ENCODE data around the gene NKX1-2.

Gene NKX1-2

DNA sequence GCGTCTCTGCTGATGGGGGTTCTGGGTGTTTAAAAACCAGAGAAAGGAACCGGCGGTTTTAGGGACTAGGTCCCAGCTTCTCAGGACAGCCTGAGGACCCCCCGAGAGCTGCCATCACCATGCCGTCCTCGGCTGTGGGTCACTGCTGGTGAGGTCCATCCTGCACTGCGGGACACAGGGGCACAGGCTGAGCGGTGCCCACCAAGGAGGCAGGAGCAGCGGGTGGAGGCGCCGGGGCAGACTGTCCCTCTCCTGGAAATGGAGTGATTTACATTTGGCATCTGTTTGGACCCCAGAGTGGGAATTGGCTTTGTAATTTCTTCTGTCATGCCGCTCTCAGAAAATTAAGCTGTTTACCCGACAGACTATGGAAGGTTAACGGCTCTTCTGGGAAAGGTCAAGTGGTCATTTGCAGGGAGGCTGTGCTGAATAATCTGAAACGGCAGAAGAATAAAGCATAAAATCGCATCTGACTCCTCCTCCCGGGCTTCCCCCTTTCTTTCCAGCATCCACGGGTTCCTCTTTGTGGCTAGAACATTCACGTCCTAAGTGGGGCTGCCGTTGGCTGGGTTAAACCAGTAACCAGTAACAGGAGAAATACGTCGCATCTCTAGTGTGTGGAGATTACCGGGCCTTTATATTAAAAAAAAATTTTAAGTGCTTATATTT, 43.5 kb upstream of the NKX1-2 start:
- H3K79me1 ChIP-seq (ENCODE audit: low read depth, low read length), result no peaks in the 10 kb centered on the region
- no peak overlapping the region for H4K91ac ChIP-seq (ENCODE audit: low read depth, low read length, poor library complexity)
- H3K27me3 ChIP-seq (ENCODE audit: control insufficient read depth in 3 of 3, insufficient read depth in 3 of 3, low read depth in 1 of 3, low read length in 3 of 3), result peaks cover 0 to 2% (median 0%) of the 10 kb centered on the region in 3 experiments
- no peak for DNase-seq (ENCODE audit: low spot score)
- H3K4me1 ChIP-seq (ENCODE audit: control insufficient read depth in 2 of 2, insufficient read depth in 1 of 2, low read depth in 1 of 2, low read length in 2 of 2), result peaks cover 9 to 14% of the 10 kb centered on the region in 2 donors
- H3K14ac ChIP-seq (ENCODE audit: low read length), result no peak overlapping the region
- no peak overlapping the region for H3K4me2 ChIP-seq (ENCODE audit: insufficient read depth, low read length, poor library complexity, severe bottlenecking)
- H3K18ac ChIP-seq (ENCODE audit: low read length), result no peak overlapping the region
- H3K27ac ChIP-seq (replicated peaks; ENCODE audit: low read length), result no peak overlapping the region
- H3K9ac ChIP-seq (ENCODE audit: low read depth, low read length, poor library complexity), result no peak overlapping the region
- no peak overlapping the region for H4K8ac ChIP-seq (ENCODE audit: low read depth, low read length)
- H2BK15ac ChIP-seq (ENCODE audit: low read length), result no peak overlapping the region
- no peak overlapping the region for H2BK120ac ChIP-seq (ENCODE audit: low read depth, low read length)
- WGBS, 2 donors (ENCODE audit: extremely low coverage in 2 of 2, insufficient read length in 2 of 2, insufficient replicate concordance in 1 of 2), result no CpG with 5 or more reads among the region's 23 CpGs
- H2BK5ac ChIP-seq (ENCODE audit: low read length), result no peak overlapping the region
- no peak overlapping the region for H3K23ac ChIP-seq (ENCODE audit: low read depth, low read length, poor library complexity)
- no peak overlapping the region for H3K4ac ChIP-seq (ENCODE audit: low read length)
- peaks cover 0 to 2% of the 10 kb centered on the region in 2 donors for H3K36me3 ChIP-seq (replicated peaks in 1 of 2; ENCODE audit: control insufficient read depth in 2 of 2, insufficient read depth in 2 of 2, low read length in 2 of 2)
- H3K9me3 ChIP-seq (replicated peaks in 1 of 2; ENCODE audit: control insufficient read depth in 2 of 2, insufficient read depth in 1 of 2, low read depth in 1 of 2, low read length in 2 of 2), result peaks cover 0 to 2% of the 10 kb centered on the region in 2 donors
- H2AFZ ChIP-seq (ENCODE audit: low read length), result peak overlapping the region; percentile 71
- H2AK5ac ChIP-seq (ENCODE audit: low read depth, low read length), result no peak overlapping the region
- no peak overlapping the region for H2BK12ac ChIP-seq (ENCODE audit: low read length)
- H3K4me3 ChIP-seq (ENCODE audit: low read length in 2 of 2), result no peak overlapping the region

DNA sequence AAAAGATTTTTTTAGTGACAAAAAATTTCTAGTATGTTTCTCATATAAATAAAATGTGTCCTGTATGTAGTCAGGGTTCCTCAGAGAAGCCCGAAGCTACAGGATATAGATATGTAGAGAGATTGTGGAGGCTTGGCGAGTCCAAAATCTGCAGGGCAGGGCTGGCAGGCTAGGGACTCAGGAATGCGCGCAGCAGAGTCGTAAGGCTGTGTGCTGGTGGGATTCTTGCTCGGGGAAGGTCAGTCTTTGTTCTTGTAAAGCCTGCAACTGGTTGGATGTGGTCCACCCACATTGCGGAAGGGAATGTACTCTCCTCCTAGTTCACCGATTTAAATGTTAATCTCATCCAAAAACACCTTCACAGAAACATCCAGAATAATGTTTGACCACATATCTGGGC, 42.4 kb upstream of the NKX1-2 start:
- Histone ChIP-seq H3K4me1 (ENCODE audit: control insufficient read depth in 2 of 2, insufficient read depth in 1 of 2, low read depth in 1 of 2, low read length in 2 of 2) (peaks cover 6 to 14% of the 10 kb centered on the region in 2 donors), H3K4me2 (ENCODE audit: insufficient read depth, low read length, poor library complexity, severe bottlenecking) (no peak overlapping the region), H2BK15ac (ENCODE audit: low read length) (no peak overlapping the region), H3K18ac (ENCODE audit: low read length) (no peak overlapping the region), H3K14ac (ENCODE audit: low read length) (no peak overlapping the region), H3K36me3 (replicated peaks in 1 of 2; ENCODE audit: control insufficient read depth in 2 of 2, insufficient read depth in 2 of 2, low read length in 2 of 2) (peaks cover 0 to 2% of the 10 kb centered on the region in 2 donors), H3K4ac (ENCODE audit: low read length) (no peak overlapping the region), H3K27me3 (ENCODE audit: control insufficient read depth in 3 of 3, insufficient read depth in 3 of 3, low read depth in 1 of 3, low read length in 3 of 3) (peaks cover 0 to 2% (median 0%) of the 10 kb centered on the region in 3 experiments), H2BK12ac (ENCODE audit: low read length) (no peak overlapping the region), H3K79me1 (ENCODE audit: low read depth, low read length) (no peaks in the 10 kb centered on the region), H2AK5ac (ENCODE audit: low read depth, low read length) (no peak overlapping the region), H3K9me3 (replicated peaks in 1 of 2; ENCODE audit: control insufficient read depth in 2 of 2, insufficient read depth in 1 of 2, low read depth in 1 of 2, low read length in 2 of 2) (peaks cover 2% of the 10 kb centered on the region in 2 donors), H2BK5ac (ENCODE audit: low read length) (no peak overlapping the region), H4K91ac (ENCODE audit: low read depth, low read length, poor library complexity) (no peak overlapping the region), H3K9ac (ENCODE audit: low read depth, low read length, poor library complexity) (no peak overlapping the region), H3K23ac (ENCODE audit: low read depth, low read length, poor library complexity) (no peak overlapping the region), H4K8ac (ENCODE audit: low read depth, low read length) (no peak overlapping the region), H2AFZ (ENCODE audit: low read length) (no peak overlapping the region), H3K27ac (replicated peaks; ENCODE audit: low read length) (no peak overlapping the region), H3K4me3 (ENCODE audit: low read length in 2 of 2) (no peak overlapping the region), H2BK120ac (ENCODE audit: low read depth, low read length) (no peak overlapping the region)
- DNase-seq (ENCODE audit: low spot score), result no peak
- WGBS, 2 donors (ENCODE audit: extremely low coverage in 2 of 2, insufficient read length in 2 of 2, insufficient replicate concordance in 1 of 2), result no CpG with 5 or more reads among the region's 8 CpGs

DNA sequence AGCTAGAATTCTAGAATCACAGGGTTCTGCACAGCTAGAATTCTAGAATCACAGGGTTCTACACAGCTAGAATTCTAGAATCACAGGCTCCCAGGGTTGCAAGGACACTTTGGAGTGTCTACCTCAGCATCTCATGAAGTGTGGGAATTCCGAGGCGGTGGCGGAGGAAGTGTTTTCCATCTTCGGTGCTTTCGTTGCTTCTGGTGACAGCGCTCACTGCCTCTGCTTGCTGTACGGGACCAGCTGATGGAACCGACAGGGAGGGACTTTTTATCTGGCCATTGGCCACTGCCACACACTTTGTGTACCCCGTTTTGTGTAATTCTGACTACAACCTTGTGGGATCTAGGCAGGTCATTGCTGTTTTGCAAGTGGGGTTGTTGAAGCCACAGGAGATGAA, 41.3 kb upstream of the NKX1-2 start:
- peaks cover 0 to 2% of the 10 kb centered on the region in 2 donors for H3K36me3 ChIP-seq (replicated peaks in 1 of 2; ENCODE audit: control insufficient read depth in 2 of 2, insufficient read depth in 2 of 2, low read length in 2 of 2)
- no peak overlapping the region for H2BK120ac ChIP-seq (ENCODE audit: low read depth, low read length)
- H3K4ac ChIP-seq (ENCODE audit: low read length), result no peak overlapping the region
- peaks cover 1 to 14% of the 10 kb centered on the region in 2 donors for H3K4me1 ChIP-seq (ENCODE audit: control insufficient read depth in 2 of 2, insufficient read depth in 1 of 2, low read depth in 1 of 2, low read length in 2 of 2)
- DNase-seq (ENCODE audit: low spot score), result no peak
- no peak overlapping the region for H3K14ac ChIP-seq (ENCODE audit: low read length)
- no peak overlapping the region for H2BK15ac ChIP-seq (ENCODE audit: low read length)
- H3K27ac ChIP-seq (replicated peaks; ENCODE audit: low read length), result no peak overlapping the region
- no peak overlapping the region for H2BK5ac ChIP-seq (ENCODE audit: low read length)
- no peak overlapping the region for H2AK5ac ChIP-seq (ENCODE audit: low read depth, low read length)
- peaks cover 0 to under 1% (median 0%) of the 10 kb centered on the region in 3 experiments for H3K27me3 ChIP-seq (ENCODE audit: control insufficient read depth in 3 of 3, insufficient read depth in 3 of 3, low read depth in 1 of 3, low read length in 3 of 3)
- no peak overlapping the region for H3K18ac ChIP-seq (ENCODE audit: low read length)
- no peak overlapping the region for H3K9ac ChIP-seq (ENCODE audit: low read depth, low read length, poor library complexity)
- no peak overlapping the region for H2AFZ ChIP-seq (ENCODE audit: low read length)
- no peak overlapping the region for H3K23ac ChIP-seq (ENCODE audit: low read depth, low read length, poor library complexity)
- peaks cover 6 to 12% of the 10 kb centered on the region in 2 donors for H3K9me3 ChIP-seq (replicated peaks in 1 of 2; ENCODE audit: control insufficient read depth in 2 of 2, insufficient read depth in 1 of 2, low read depth in 1 of 2, low read length in 2 of 2)
- no CpG with 5 or more reads among the region's 9 CpGs for WGBS, 2 donors (ENCODE audit: extremely low coverage in 2 of 2, insufficient read length in 2 of 2, insufficient replicate concordance in 1 of 2)
- no peak overlapping the region for H4K8ac ChIP-seq (ENCODE audit: low read depth, low read length)
- H3K4me2 ChIP-seq (ENCODE audit: insufficient read depth, low read length, poor library complexity, severe bottlenecking), result no peak overlapping the region
- no peak overlapping the region for H4K91ac ChIP-seq (ENCODE audit: low read depth, low read length, poor library complexity)
- no peak overlapping the region for H2BK12ac ChIP-seq (ENCODE audit: low read length)
- H3K79me1 ChIP-seq (ENCODE audit: low read depth, low read length), result no peaks in the 10 kb centered on the region
- H3K4me3 ChIP-seq (ENCODE audit: low read length in 2 of 2), result no peak overlapping the region

DNA sequence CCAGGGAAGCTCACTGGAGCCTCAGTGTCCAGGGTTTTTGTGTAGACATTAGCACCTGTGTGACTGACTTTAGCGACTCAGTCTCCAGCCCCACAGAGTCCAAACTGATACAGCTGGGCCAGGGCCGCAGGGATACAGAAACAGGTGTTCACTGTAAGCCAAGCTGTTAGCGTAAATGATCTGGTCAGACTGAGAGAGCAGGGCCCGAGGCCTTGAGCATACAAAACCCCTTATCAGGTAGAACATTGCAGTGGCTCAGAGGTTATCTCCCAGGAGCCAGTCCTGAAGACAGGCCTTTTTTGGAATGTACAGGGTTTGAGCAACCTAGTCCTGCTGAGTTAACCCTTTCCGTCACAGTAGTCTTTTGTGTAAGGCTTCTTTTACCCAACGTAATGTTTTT, 36.8 kb upstream of the NKX1-2 start:
- no peak overlapping the region for H2BK120ac ChIP-seq (ENCODE audit: low read depth, low read length)
- H3K4me1 ChIP-seq (ENCODE audit: control insufficient read depth in 2 of 2, insufficient read depth in 1 of 2, low read depth in 1 of 2, low read length in 2 of 2), result peaks cover 0 to 15% of the 10 kb centered on the region in 2 donors
- no peak overlapping the region for H3K27ac ChIP-seq (replicated peaks; ENCODE audit: low read length)
- no peak overlapping the region for H2BK5ac ChIP-seq (ENCODE audit: low read length)
- no CpG with 5 or more reads among the region's 6 CpGs for WGBS, 2 donors (ENCODE audit: extremely low coverage in 2 of 2, insufficient read length in 2 of 2, insufficient replicate concordance in 1 of 2)
- no peak overlapping the region for H3K18ac ChIP-seq (ENCODE audit: low read length)
- no peak for DNase-seq (ENCODE audit: low spot score)
- H3K79me1 ChIP-seq (ENCODE audit: low read depth, low read length), result no peaks in the 10 kb centered on the region
- H3K23ac ChIP-seq (ENCODE audit: low read depth, low read length, poor library complexity), result no peak overlapping the region
- H3K27me3 ChIP-seq (ENCODE audit: control insufficient read depth in 3 of 3, insufficient read depth in 3 of 3, low read depth in 1 of 3, low read length in 3 of 3), result no peaks in the 10 kb centered on the region
- no peak overlapping the region for H3K14ac ChIP-seq (ENCODE audit: low read length)
- no peak overlapping the region for H2BK12ac ChIP-seq (ENCODE audit: low read length)
- H3K4ac ChIP-seq (ENCODE audit: low read length), result no peak overlapping the region
- no peak overlapping the region for H2AFZ ChIP-seq (ENCODE audit: low read length)
- H4K8ac ChIP-seq (ENCODE audit: low read depth, low read length), result no peak overlapping the region
- H2BK15ac ChIP-seq (ENCODE audit: low read length), result no peak overlapping the region
- H3K4me3 ChIP-seq (ENCODE audit: low read length in 2 of 2), result no peak overlapping the region
- H3K36me3 ChIP-seq (replicated peaks in 1 of 2; ENCODE audit: control insufficient read depth in 2 of 2, insufficient read depth in 2 of 2, low read length in 2 of 2), result peaks cover 0 to 2% of the 10 kb centered on the region in 2 donors
- no peak overlapping the region for H4K91ac ChIP-seq (ENCODE audit: low read depth, low read length, poor library complexity)
- no peak overlapping the region for H2AK5ac ChIP-seq (ENCODE audit: low read depth, low read length)
- no peak overlapping the region for H3K9ac ChIP-seq (ENCODE audit: low read depth, low read length, poor library complexity)
- H3K4me2 ChIP-seq (ENCODE audit: insufficient read depth, low read length, poor library complexity, severe bottlenecking), result no peak overlapping the region
- H3K9me3 ChIP-seq (replicated peaks in 1 of 2; ENCODE audit: control insufficient read depth in 2 of 2, insufficient read depth in 1 of 2, low read depth in 1 of 2, low read length in 2 of 2), result peaks cover 6 to 12% of the 10 kb centered on the region in 2 donors

Data from neuronal stem cell (in vitro differentiated cells).